Stimulated activated naive CD8-positive, alpha-beta T cell treated with anti-CD3 and anti-CD28 coated beads, Interleukin-15, Interleukin-2, amounts not matched to agents 100 ng/mL and 50 ng/mL, for 24 hours (primary cell): ENCODE data around the gene LAT.

Experiments
- H3K27ac Mint-ChIP-seq: one replicate; pipeline ENCODE4 v1.8.0; 2021; ENCODE audit warnings: mild to moderate bottlenecking, mixed read lengths
- H3K27me3 Mint-ChIP-seq: one replicate; pipeline ENCODE4 v1.8.0; 2021; ENCODE audit warnings: mixed read lengths
- H3K36me3 Mint-ChIP-seq: one replicate; pipeline ENCODE4 v1.8.0; 2021; ENCODE audit warnings: low read depth, mixed read lengths
- H3K4me1 Mint-ChIP-seq: one replicate; pipeline ENCODE4 v1.8.0; 2021; ENCODE audit warnings: low read depth, mixed read lengths
- H3K4me3 Mint-ChIP-seq: one replicate; pipeline ENCODE4 v1.8.0; 2021; ENCODE audit warnings: mild to moderate bottlenecking, mixed read lengths
- H3K9me3 Mint-ChIP-seq: one replicate; pipeline ENCODE4 v1.8.0; 2021; ENCODE audit warnings: mixed read lengths

The LAT gene

GRCh38 chr16:29030086-29030840 is 45.4 kb downstream of the LAT start:
- Mint-ChIP-seq H3K36me3 (no peaks in the 10 kb centered on the region), H3K27ac (peak overlapping the region; percentile 63), H3K27me3 (no peaks in the 10 kb centered on the region), H3K4me3 (no peak overlapping the region), H3K4me1 (peaks cover 46% of the 10 kb centered on the region), H3K9me3 (no peaks in the 10 kb centered on the region)
